Adrenal gland (tissue), 12 donors: ENCODE measurements around the gene GPC6. TPM values are rescaled to one million over a fixed set of nuclear protein-coding genes. Genes with fewer than 3 reads are reported as not detected.

Source experiments
- DNase-seq, 7 donors: peaks; one replicate each; pipeline ENCODE4 v3.0.0-alpha.2; 2019 to 2020
- H3K27ac ChIP-seq, 5 donors: fragments of 200-600 bp; sonication (generic) in 4 of 5; 1 replicate in 3 of 5; 2 replicates in 2 of 5; pipeline versions ENCODE4 v1.5.1 to v1.8.0; 2016 to 2020; ENCODE audit warnings: mild to moderate bottlenecking in 1 of 5
- H3K27me3 ChIP-seq: fragments of 200-600 bp; 2 replicates; pipeline ENCODE4 v1.8.0; 2021
- H3K36me3 ChIP-seq, 2 donors: fragments of 200-600 bp; replicated peaks in 1 of 2; 1 replicate in 1 of 2; 2 replicates in 1 of 2; pipeline versions ENCODE4 v1.5.1 to v1.8.0; 2018 to 2022
- H3K4me1 ChIP-seq, 2 donors: fragments of 200-600 bp; replicated peaks in 1 of 2; 1 replicate in 1 of 2; 2 replicates in 1 of 2; pipeline versions ENCODE4 v1.5.1 to v1.8.0; 2018 to 2021
- H3K4me3 ChIP-seq, 4 donors: fragments of 200-600 bp; sonication (generic) in 3 of 4; one replicate each; pipeline ENCODE4 v1.5.1; 2016 to 2018
- H3K9me3 ChIP-seq, 3 donors: fragments of 200-600 bp; sonication (generic) in 1 of 3; replicated peaks in 1 of 3; 1 replicate in 2 of 3; 2 replicates in 1 of 3; pipeline versions ENCODE4 v1.5.1 to v1.8.0; 2016 to 2021
- POLR2A ChIP-seq, 2 donors: fragments of 450-650 bp; IDR thresholded peaks; one replicate each; pipeline ENCODE4 v1.6.1; 2017; ENCODE audit warnings: antibody characterized with exemption in 2 of 2, mild to moderate bottlenecking in 2 of 2, moderate library complexity in 1 of 2
- WGBS, 4 donors: extraction: QIAGEN DNeasy Blood & Tissue Kit in 2 of 4; methylation state at CpG; one replicate each; pipeline versions ENCODE4 v1.1.5 to v1.1.7; 2013 to 2017; 5-methylcytosine and 5-hydroxymethylcytosine counted together
- intact Hi-C, 2 donors: fragments of 100-400 bp; cut with DNase I; formaldehyde crosslinking; loops; one replicate each; pipeline versions ENCODE4 v1.14.1 to v1.15.0; 2022 to 2023
- polyA plus RNA-seq, 3 donors: library from polyadenylated mRNA; stranded (reverse); fragments of 200-250 nt in 2 of 3; fragments of 350-450 nt in 1 of 3; fragmentation: Illumina TruSeq in 1 of 3; extraction: RNeasy Lipid Tissue Mini Kit (QIAGEN cat#74804) in 1 of 3; gene quantifications; one replicate each; pipeline ENCODE4 v1.2.3, GENCODE V29; 2013 to 2014
- total RNA-seq, 9 donors: library from RNA; depleted of rRNA in 4 of 9; stranded (reverse); fragments of >200 nt in 4 of 9; fragments of 120-200 nt in 1 of 9; fragmentation: NEBNext Ultra II Directional in 1 of 9; extraction: Animal tissue kit (Norgen Biotek cat#: 25700) in 1 of 9; gene quantifications; one replicate each; pipeline versions ENCODE4 v1.1.0 to v1.2.4, GENCODE V29; 2013 to 2023
- TF ChIP-seq, protein P1 (sequence below), 6 experiments: fragments of 450-650 bp in 4 of 6; fragments of 200-600 bp in 2 of 6; sonication (generic) in 1 of 6; IDR thresholded peaks; 1 replicate in 5 of 6; 2 replicates in 1 of 6; pipeline versions ENCODE4 v1.5.1 to v1.8.0; 2016 to 2021; ENCODE audit warnings: antibody characterized with exemption in 6 of 6, mild to moderate bottlenecking in 2 of 6, moderate library complexity in 1 of 6
- donor health status: healthy with polysubstance abuse.
- donor health status: Bipolar disorder and iron deficiency.
- donor health status: DM: yes; HTN: yes; CAD: no.
- donor health status: DM: no; HTN: no; CAD: no.
- donor health status: DM: no; HTN: no; CAD: no.
- donor health status: DM: yes; HTN: yes; CAD: no.

Gene GPC6
- total and polyA plus RNA-seq, 12 donors: 0.37 to 62.3 (median 2.5) TPM

GRCh38 chr13:94431574-94431973 is 1205.0 kb downstream of the GPC6 start:
- no peaks in the 10 kb centered on the region for H3K9me3 ChIP-seq
- DNase-seq: no peak
- 79 to 93% (median 83%) methylated on average over 2 of the region's 2 CpGs for WGBS, 4 donors
- intact Hi-C loops: loop anchor here in 1 of 2 donors (5.0 kb wide), 1 partner anchor 186 kb away; no protein-coding TSS in a partner anchor
- TF ChIP-seq, protein P1, sequence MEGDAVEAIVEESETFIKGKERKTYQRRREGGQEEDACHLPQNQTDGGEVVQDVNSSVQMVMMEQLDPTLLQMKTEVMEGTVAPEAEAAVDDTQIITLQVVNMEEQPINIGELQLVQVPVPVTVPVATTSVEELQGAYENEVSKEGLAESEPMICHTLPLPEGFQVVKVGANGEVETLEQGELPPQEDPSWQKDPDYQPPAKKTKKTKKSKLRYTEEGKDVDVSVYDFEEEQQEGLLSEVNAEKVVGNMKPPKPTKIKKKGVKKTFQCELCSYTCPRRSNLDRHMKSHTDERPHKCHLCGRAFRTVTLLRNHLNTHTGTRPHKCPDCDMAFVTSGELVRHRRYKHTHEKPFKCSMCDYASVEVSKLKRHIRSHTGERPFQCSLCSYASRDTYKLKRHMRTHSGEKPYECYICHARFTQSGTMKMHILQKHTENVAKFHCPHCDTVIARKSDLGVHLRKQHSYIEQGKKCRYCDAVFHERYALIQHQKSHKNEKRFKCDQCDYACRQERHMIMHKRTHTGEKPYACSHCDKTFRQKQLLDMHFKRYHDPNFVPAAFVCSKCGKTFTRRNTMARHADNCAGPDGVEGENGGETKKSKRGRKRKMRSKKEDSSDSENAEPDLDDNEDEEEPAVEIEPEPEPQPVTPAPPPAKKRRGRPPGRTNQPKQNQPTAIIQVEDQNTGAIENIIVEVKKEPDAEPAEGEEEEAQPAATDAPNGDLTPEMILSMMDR (IDR thresholded peaks at IDR 0.05): no peak
- TF ChIP-seq POLR2A (IDR thresholded peaks at IDR 0.05): no peak
- H3K4me3 ChIP-seq: no peak overlapping the region
- no peaks in the 10 kb centered on the region for H3K36me3 ChIP-seq
- H3K27me3 ChIP-seq: no peaks in the 10 kb centered on the region
- no peak overlapping the region for H3K27ac ChIP-seq
- no peaks in the 10 kb centered on the region for H3K4me1 ChIP-seq

- Histone ChIP-seq H3K27me3 (no peaks in the 10 kb centered on the region), H3K27ac (no peak overlapping the region), H3K4me1 (no peaks in the 10 kb centered on the region), H3K36me3 (no peaks in the 10 kb centered on the region), H3K4me3 (no peak overlapping the region), H3K9me3 (no peaks in the 10 kb centered on the region)
- intact Hi-C loops: loop anchor here in 1 of 2 donors (5.0 kb wide), 1 partner anchor 185 kb away; no protein-coding TSS in a partner anchor
- TF ChIP-seq POLR2A (IDR thresholded peaks at IDR 0.05): no peak
- TF ChIP-seq, protein P1 (IDR thresholded peaks at IDR 0.05): no peak
- no peak for DNase-seq
Observed at GRCh38 chr13:94431987-94432386, 1205.4 kb downstream of the GPC6 start.

- no peaks in the 10 kb centered on the region for H3K4me1 ChIP-seq
- no peaks in the 10 kb centered on the region for H3K36me3 ChIP-seq
- H3K9me3 ChIP-seq: no peaks in the 10 kb centered on the region
- no peak for DNase-seq
- H3K27me3 ChIP-seq: no peaks in the 10 kb centered on the region
- no peak overlapping the region for H3K4me3 ChIP-seq
- WGBS, 4 donors: 56 to 67% (median 64%) methylated on average over 19 of the region's 19 CpGs
- TF ChIP-seq, protein P1 (IDR thresholded peaks at IDR 0.05): no peak
- TF ChIP-seq POLR2A (IDR thresholded peaks at IDR 0.05): no peak
- intact Hi-C loops: loop anchor here in 1 of 2 donors (5.0 kb wide), 1 partner anchor 184 kb away; no protein-coding TSS in a partner anchor
- no peak overlapping the region for H3K27ac ChIP-seq
Observed at GRCh38 chr13:94433055-94433961, 1206.7 kb downstream of the GPC6 start.

DNA sequence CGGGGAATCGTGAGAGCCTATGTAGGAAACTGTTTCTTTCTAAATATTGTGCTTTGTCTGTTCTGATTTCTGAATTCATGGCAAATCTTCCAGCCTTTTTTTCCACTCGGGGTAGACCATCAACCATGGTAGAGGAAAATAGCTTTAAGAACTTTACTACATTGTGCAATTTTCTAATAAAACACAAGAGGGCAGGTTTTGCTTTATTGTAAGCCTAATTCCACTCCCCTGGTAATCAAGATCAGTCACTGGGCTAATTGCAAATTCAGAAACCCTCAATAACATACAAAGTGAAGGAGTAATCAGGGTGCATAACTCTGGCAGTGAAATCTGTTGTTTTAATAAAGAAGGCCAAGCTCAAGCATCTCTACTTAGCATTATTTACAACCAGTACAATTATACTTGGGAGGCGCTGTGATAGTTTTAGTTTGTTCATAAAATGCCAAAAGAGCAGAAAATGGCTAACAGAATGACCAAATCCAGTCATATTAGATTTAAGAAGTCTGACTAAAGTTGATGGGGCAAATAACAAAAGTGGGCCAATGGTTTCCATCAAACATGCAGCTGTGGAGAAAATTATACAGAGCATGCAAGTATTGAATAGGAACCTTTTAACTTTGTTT is 1209.1 kb downstream of the GPC6 start:
- Histone ChIP-seq H3K9me3 (no peaks in the 10 kb centered on the region), H3K36me3 (no peaks in the 10 kb centered on the region), H3K4me1 (no peaks in the 10 kb centered on the region), H3K4me3 (no peak overlapping the region), H3K27ac (no peak overlapping the region), H3K27me3 (no peaks in the 10 kb centered on the region)
- TF ChIP-seq, protein P1 (IDR thresholded peaks at IDR 0.05): peak; percentile 42 to 69 (median 62)
- no peak for TF ChIP-seq POLR2A (IDR thresholded peaks at IDR 0.05)
- intact Hi-C loops: loop anchor here in 1 of 2 donors (5.0 kb wide), 1 partner anchor 177 kb away; no protein-coding TSS in a partner anchor
- DNase-seq: no peak
- 27 to 39% (median 34%) methylated on average over 4 of the region's 4 CpGs for WGBS, 4 donors
